ENCODE results near the gene SHANK1.

- TF ChIP-seq CTCF (IDR thresholded peaks at IDR 0.05; ENCODE audit: low read length), result no peak
- no peak for TF ChIP-seq EZH2 (IDR thresholded peaks at IDR 0.05; ENCODE audit: borderline replicate concordance, low read length)
These were observed 66.9 kb downstream of the SHANK1 start for GRCh38 chr19:50652722-50653121.

Data from OCI-LY1 (cell line).